ENCODE results near the gene FOXA2. TPM values are rescaled to one million over a fixed set of nuclear protein-coding genes. Genes with fewer than 3 reads are reported as not detected.
"Not testable (repeated sequence)": the region's sequence is repeated elsewhere in the genome, so short reads cannot be mapped to it uniquely, and the experiment has no call there.

Gene FOXA2
- total RNA-seq, 1 donor from 2014 or later: not detected

- Histone ChIP-seq H3K27ac (ENCODE audit: low read depth, low read length) (no peak overlapping the region), H3K27me3 (ENCODE audit: control insufficient read depth in 3 of 3, insufficient read depth in 3 of 3, low read length in 3 of 3) (peaks cover 36 to 66% (median 38%) of the 10 kb centered on the region in 3 donors), H3K4me1 (ENCODE audit: control insufficient read depth in 3 of 3, insufficient read depth in 3 of 3, low read length in 3 of 3) (no peaks in the 10 kb centered on the region), H3K4me3 (ENCODE audit: low read length in 3 of 3) (no peak overlapping the region), H3K9ac (ENCODE audit: low read depth in 1 of 3, low read length in 3 of 3) (no peak overlapping the region), H3K9me3 (ENCODE audit: control insufficient read depth in 3 of 3, low read length in 3 of 3) (no peaks in the 10 kb centered on the region), H3K36me3 (ENCODE audit: control insufficient read depth in 3 of 3, insufficient read depth in 3 of 3, low read length in 3 of 3) (no peaks in the 10 kb centered on the region)
Measured at GRCh38 chr20:22559711-22560318, 24.6 kb downstream of the FOXA2 start.

GRCh38 chr20:22557403-22558276 lies 26.7 kb downstream of the FOXA2 start:
- Histone ChIP-seq H3K27me3 (ENCODE audit: control insufficient read depth in 3 of 3, insufficient read depth in 3 of 3, low read length in 3 of 3) (peaks cover 22 to 55% (median 37%) of the 10 kb centered on the region in 3 donors), H3K27ac (ENCODE audit: low read depth, low read length) (no peak overlapping the region), H3K4me3 (ENCODE audit: low read length in 3 of 3) (no peak overlapping the region), H3K4me1 (ENCODE audit: control insufficient read depth in 3 of 3, insufficient read depth in 3 of 3, low read length in 3 of 3) (no peaks in the 10 kb centered on the region), H3K9me3 (ENCODE audit: control insufficient read depth in 3 of 3, low read length in 3 of 3) (no peaks in the 10 kb centered on the region), H3K9ac (ENCODE audit: low read depth in 1 of 3, low read length in 3 of 3) (no peak overlapping the region), H3K36me3 (ENCODE audit: control insufficient read depth in 3 of 3, insufficient read depth in 3 of 3, low read length in 3 of 3) (no peaks in the 10 kb centered on the region)

GRCh38 chr20:22556565-22557056 lies 27.8 kb downstream of the FOXA2 start:
- H3K4me1 ChIP-seq (ENCODE audit: control insufficient read depth in 3 of 3, insufficient read depth in 3 of 3, low read length in 3 of 3): no peaks in the 10 kb centered on the region
- peaks cover 15 to 49% (median 32%) of the 10 kb centered on the region in 3 donors for H3K27me3 ChIP-seq (ENCODE audit: control insufficient read depth in 3 of 3, insufficient read depth in 3 of 3, low read length in 3 of 3)
- H3K27ac ChIP-seq (ENCODE audit: low read depth, low read length): no peak overlapping the region
- no peaks in the 10 kb centered on the region for H3K9me3 ChIP-seq (ENCODE audit: control insufficient read depth in 3 of 3, low read length in 3 of 3)
- H3K9ac ChIP-seq (ENCODE audit: low read depth in 1 of 3, low read length in 3 of 3): no peak overlapping the region
- no peaks in the 10 kb centered on the region for H3K36me3 ChIP-seq (ENCODE audit: control insufficient read depth in 3 of 3, insufficient read depth in 3 of 3, low read length in 3 of 3)
- no peak overlapping the region for H3K4me3 ChIP-seq (ENCODE audit: low read length in 3 of 3)

- peaks cover 13 to 44% (median 33%) of the 10 kb centered on the region in 3 donors for H3K27me3 ChIP-seq (ENCODE audit: control insufficient read depth in 3 of 3, insufficient read depth in 3 of 3, low read length in 3 of 3)
Measured at GRCh38 chr20:22555791-22556564, 28.4 kb downstream of the FOXA2 start.

GRCh38 chr20:22554391-22554790 lies 30.0 kb downstream of the FOXA2 start:
- no peak overlapping the region for H3K27ac ChIP-seq (ENCODE audit: low read depth, low read length)
- H3K36me3 ChIP-seq (ENCODE audit: control insufficient read depth in 3 of 3, insufficient read depth in 3 of 3, low read length in 3 of 3): no peaks in the 10 kb centered on the region
- H3K4me3 ChIP-seq (ENCODE audit: low read length in 3 of 3): no peak overlapping the region
- H3K4me1 ChIP-seq (ENCODE audit: control insufficient read depth in 3 of 3, insufficient read depth in 3 of 3, low read length in 3 of 3): no peaks in the 10 kb centered on the region
- no peaks in the 10 kb centered on the region for H3K9me3 ChIP-seq (ENCODE audit: control insufficient read depth in 3 of 3, low read length in 3 of 3)
- no peak overlapping the region for H3K9ac ChIP-seq (ENCODE audit: low read depth in 1 of 3, low read length in 3 of 3)
- H3K27me3 ChIP-seq (ENCODE audit: control insufficient read depth in 3 of 3, insufficient read depth in 3 of 3, low read length in 3 of 3): peaks cover 0 to 33% (median 26%) of the 10 kb centered on the region in 3 donors

More at GRCh38 chr20:22555791-22556564, 28.4 kb downstream of the FOXA2 start:
- H3K4me1 ChIP-seq (ENCODE audit: control insufficient read depth in 3 of 3, insufficient read depth in 3 of 3, low read length in 3 of 3): no peaks in the 10 kb centered on the region
- H3K9ac ChIP-seq (ENCODE audit: low read depth in 1 of 3, low read length in 3 of 3): no peak overlapping the region
- H3K9me3 ChIP-seq (ENCODE audit: control insufficient read depth in 3 of 3, low read length in 3 of 3): no peaks in the 10 kb centered on the region
- no peak overlapping the region for H3K4me3 ChIP-seq (ENCODE audit: low read length in 3 of 3)
- H3K27ac ChIP-seq (ENCODE audit: low read depth, low read length): no peak overlapping the region
- no peaks in the 10 kb centered on the region for H3K36me3 ChIP-seq (ENCODE audit: control insufficient read depth in 3 of 3, insufficient read depth in 3 of 3, low read length in 3 of 3)

- not testable (repeated sequence) for H3K4me3 ChIP-seq (ENCODE audit: low read length in 3 of 3); H3K9me3 ChIP-seq (ENCODE audit: control insufficient read depth in 3 of 3, low read length in 3 of 3); H3K36me3 ChIP-seq (ENCODE audit: control insufficient read depth in 3 of 3, insufficient read depth in 3 of 3, low read length in 3 of 3); H3K4me1 ChIP-seq (ENCODE audit: control insufficient read depth in 3 of 3, insufficient read depth in 3 of 3, low read length in 3 of 3); H3K9ac ChIP-seq (ENCODE audit: low read depth in 1 of 3, low read length in 3 of 3); H3K27ac ChIP-seq (ENCODE audit: low read depth, low read length)
- H3K27me3 ChIP-seq (ENCODE audit: control insufficient read depth in 3 of 3, insufficient read depth in 3 of 3, low read length in 3 of 3): peaks cover 0 to 28% (median 16%) of the 10 kb centered on the region in 3 donors
Measured at GRCh38 chr20:22550514-22550913, 33.9 kb downstream of the FOXA2 start.

DNA sequence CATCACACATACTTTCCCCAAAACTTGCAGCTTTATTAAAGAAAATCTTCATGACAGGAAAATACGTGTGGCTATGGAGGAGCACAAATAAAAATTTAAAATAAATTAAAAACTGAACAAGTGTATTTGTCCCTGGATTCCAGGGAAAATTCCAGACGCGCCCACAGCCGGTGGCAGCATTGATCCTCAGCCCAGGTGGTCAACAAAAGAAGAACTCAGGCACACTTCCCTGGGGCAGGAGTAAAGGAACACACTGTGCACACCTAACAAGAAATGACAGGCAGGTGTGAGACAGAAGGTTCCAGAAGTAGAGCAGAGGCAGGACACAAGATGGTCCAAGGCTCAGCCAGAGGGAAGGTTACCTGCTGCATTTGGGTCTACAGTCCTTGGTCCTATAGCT lies 36.3 kb downstream of the FOXA2 start:
- H3K27ac ChIP-seq (ENCODE audit: low read depth, low read length): no peak overlapping the region
- no peaks in the 10 kb centered on the region for H3K36me3 ChIP-seq (ENCODE audit: control insufficient read depth in 3 of 3, insufficient read depth in 3 of 3, low read length in 3 of 3)
- no peak overlapping the region for H3K4me3 ChIP-seq (ENCODE audit: low read length in 3 of 3)
- H3K9ac ChIP-seq (ENCODE audit: low read depth in 1 of 3, low read length in 3 of 3): no peak overlapping the region
- no peaks in the 10 kb centered on the region for H3K9me3 ChIP-seq (ENCODE audit: control insufficient read depth in 3 of 3, low read length in 3 of 3)
- H3K27me3 ChIP-seq (ENCODE audit: control insufficient read depth in 3 of 3, insufficient read depth in 3 of 3, low read length in 3 of 3): peaks cover 3 to 31% (median 15%) of the 10 kb centered on the region in 3 donors
- no peaks in the 10 kb centered on the region for H3K4me1 ChIP-seq (ENCODE audit: control insufficient read depth in 3 of 3, insufficient read depth in 3 of 3, low read length in 3 of 3)

GRCh38 chr20:22546344-22546743 lies 38.0 kb downstream of the FOXA2 start:
- H3K9me3 ChIP-seq (ENCODE audit: control insufficient read depth in 3 of 3, low read length in 3 of 3): no peaks in the 10 kb centered on the region
- H3K27ac ChIP-seq (ENCODE audit: low read depth, low read length): no peak overlapping the region
- H3K4me3 ChIP-seq (ENCODE audit: low read length in 3 of 3): no peak overlapping the region
- no peaks in the 10 kb centered on the region for H3K36me3 ChIP-seq (ENCODE audit: control insufficient read depth in 3 of 3, insufficient read depth in 3 of 3, low read length in 3 of 3)
- H3K27me3 ChIP-seq (ENCODE audit: control insufficient read depth in 3 of 3, insufficient read depth in 3 of 3, low read length in 3 of 3): peaks cover 3 to 23% (median 10%) of the 10 kb centered on the region in 3 donors
- no peak overlapping the region for H3K9ac ChIP-seq (ENCODE audit: low read depth in 1 of 3, low read length in 3 of 3)
- H3K4me1 ChIP-seq (ENCODE audit: control insufficient read depth in 3 of 3, insufficient read depth in 3 of 3, low read length in 3 of 3): no peaks in the 10 kb centered on the region

DNA sequence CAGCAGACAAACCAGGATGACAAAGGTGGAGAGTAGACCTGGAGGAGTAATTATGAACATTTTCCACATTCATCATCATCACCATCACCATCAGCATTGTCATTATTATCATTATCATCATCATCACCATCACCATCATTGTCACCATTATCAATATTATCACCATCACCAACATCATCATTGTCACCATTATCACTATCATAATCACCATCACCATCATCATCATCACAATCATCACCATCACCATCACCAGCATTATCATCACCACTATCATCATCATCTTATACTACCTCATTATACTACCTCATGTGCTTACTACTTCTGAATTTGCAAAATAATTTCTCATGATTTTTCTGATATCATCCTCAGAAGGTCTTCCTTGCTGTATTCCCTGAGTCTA lies 39.3 kb downstream of the FOXA2 start:
- Histone ChIP-seq H3K9ac (ENCODE audit: low read depth in 1 of 3, low read length in 3 of 3) (no peak overlapping the region), H3K4me1 (ENCODE audit: control insufficient read depth in 3 of 3, insufficient read depth in 3 of 3, low read length in 3 of 3) (no peaks in the 10 kb centered on the region), H3K27me3 (ENCODE audit: control insufficient read depth in 3 of 3, insufficient read depth in 3 of 3, low read length in 3 of 3) (peaks cover 3 to 20% (median 9%) of the 10 kb centered on the region in 3 donors), H3K9me3 (ENCODE audit: control insufficient read depth in 3 of 3, low read length in 3 of 3) (no peaks in the 10 kb centered on the region), H3K4me3 (ENCODE audit: low read length in 3 of 3) (no peak overlapping the region), H3K36me3 (ENCODE audit: control insufficient read depth in 3 of 3, insufficient read depth in 3 of 3, low read length in 3 of 3) (no peaks in the 10 kb centered on the region), H3K27ac (ENCODE audit: low read depth, low read length) (no peak overlapping the region)

All from skeletal muscle tissue (tissue), 4 donors.